HepG2 (cell line): ENCODE data around the gene CMIP. TPM values are rescaled to one million over a fixed set of nuclear protein-coding genes. Genes with fewer than 3 reads are reported as not detected.
A peak's percentile ranks its signal among the peaks of the same experiment; 100 is the strongest.

Experiments used
- HNF4A ChIP-seq: sonication (generic); formaldehyde crosslinking; IDR thresholded peaks from 2 replicates; pipeline ENCODE4 v1.4.0; 2020; ENCODE audit warnings: missing genetic modification reagents
- NCOA5 ChIP-seq: sonication (generic); formaldehyde crosslinking; IDR thresholded peaks from 2 replicates; pipeline ENCODE4 v1.4.0; 2020; ENCODE audit warnings: missing genetic modification reagents
- PHF5A ChIP-seq: IDR thresholded peaks from one replicate; pipeline ENCODE4 v1.6.1; 2018; ENCODE audit warnings: low read depth, missing genetic modification reagents; ENCODE audit not compliant: unreplicated experiment
- RELA ChIP-seq: sonication (generic); formaldehyde crosslinking; IDR thresholded peaks from 2 replicates; pipeline ENCODE4 v1.4.0; 2020; ENCODE audit warnings: missing genetic modification reagents
- SNRNP70 ChIP-seq: fragments of 200-400 bp; formaldehyde crosslinking; IDR thresholded peaks from 2 replicates; pipeline ENCODE4 v1.6.1; 2017; ENCODE audit warnings: mild to moderate bottlenecking, low read depth, low read length, moderate library complexity
- ZHX1 ChIP-seq: sonication (generic); formaldehyde crosslinking; IDR thresholded peaks from 2 replicates; pipeline ENCODE4 v1.8.1; 2022; ENCODE audit warnings: low read depth, mild to moderate bottlenecking, missing genetic modification reagents
- ZNF296 ChIP-seq: sonication (generic); formaldehyde crosslinking; conservative IDR thresholded peaks from 2 replicates; pipeline ENCODE4 v1.5.0; 2020; ENCODE audit warnings: mild to moderate bottlenecking, missing genetic modification reagents
- ZNF431 ChIP-seq: sonication (generic); formaldehyde crosslinking; IDR thresholded peaks from 2 replicates; pipeline ENCODE4 v1.9.0; 2022; ENCODE audit warnings: missing genetic modification reagents, low read depth, mild to moderate bottlenecking, borderline replicate concordance
- ZNF646 ChIP-seq: sonication (generic); formaldehyde crosslinking; IDR thresholded peaks from 2 replicates; pipeline ENCODE4 v1.9.0; 2021; ENCODE audit warnings: mild to moderate bottlenecking, missing genetic modification reagents
- ZNF710 ChIP-seq: sonication (generic); formaldehyde crosslinking; IDR thresholded peaks from 2 replicates; pipeline ENCODE4 v1.5.0; 2020; ENCODE audit warnings: mild to moderate bottlenecking, missing genetic modification reagents, borderline replicate concordance
- ZNF800 ChIP-seq: sonication (generic); formaldehyde crosslinking; IDR thresholded peaks from 2 replicates; pipeline ENCODE4 v1.4.0; 2020; ENCODE audit warnings: missing genetic modification reagents
- ZXDC ChIP-seq: sonication (generic); formaldehyde crosslinking; IDR thresholded peaks from 2 replicates; pipeline ENCODE4 v1.5.0; 2020; ENCODE audit warnings: mild to moderate bottlenecking, missing genetic modification reagents
- polyA plus RNA-seq, 8 experiments: library from polyadenylated mRNA; depleted of rRNA in 3 of 8; stranded (reverse) in 7 of 8; unstranded in 1 of 8; fragments of >200 nt; fragmentation: Illumina TruSeq in 4 of 8; extraction: Trizol in 4 of 8; gene quantifications; 2 replicates each; pipeline versions ENCODE4 v1.2.1 to v1.2.3, GENCODE V29; 2011 to 2016; ENCODE audit warnings: low read depth in 4 of 8, missing spikeins in 1 of 8, mixed read lengths in 1 of 8; ENCODE audit not compliant: insufficient read depth in 1 of 8
- total RNA-seq, 5 experiments: library from RNA; depleted of rRNA; stranded (reverse); fragments of >200 nt; fragmentation: Illumina TruSeq; extraction: Trizol; gene quantifications; 2 replicates each; pipeline ENCODE4 v1.2.3, GENCODE V29; 2016; ENCODE audit warnings: low read depth in 1 of 5

Gene CMIP
- total and polyA plus RNA-seq, 2 of the 13 experiments (the other 11 are each of a cell fraction or from before 2014, with no cell fraction given) = 10.9 to 18.1 TPM

GRCh38 chr16:81544700-81545271, 100.2 kb downstream of the CMIP start (continued):
- TF ChIP-seq ZHX1 (CRISPR knock-in tag) (no peak), PHF5A (no peak), ZNF431 (0 out of 2 replicates have a peak, but pooled peaks have one; percentile 18), NCOA5 (CRISPR knock-in tag) (no peak), ZNF800 (CRISPR knock-in tag) (no peak), ZXDC (CRISPR knock-in tag) (peak; percentile 57; the same call in 1 of the 2 replicates), ZNF646 (CRISPR knock-in tag) (peak; percentile 35; the same call in 1 of the 2 replicates), ZNF296 (CRISPR knock-in tag) (0 out of 2 replicates have a peak, but pooled peaks have one; percentile 25), ZNF710 (CRISPR knock-in tag) (no peak), SNRNP70 (no peak), HNF4A (CRISPR knock-in tag) (0 out of 2 replicates have a peak, but pooled peaks have one; percentile 32), RELA (CRISPR knock-in tag) (no peak)
